NOMO-1 (cell line): ENCODE results near the gene MYL3.

Experiments
- DNase-seq, 2 experiments: peaks; one replicate each; lab custom pipeline; 2025; ENCODE audit not compliant: unreplicated experiment in 2 of 2; lab: John Stamatoyannopoulos, UW

MYL3 gene

GRCh38 chr3:46866032-46866595, 2.9 kb upstream of the MYL3 start:
- no peak for DNase-seq

DNA sequence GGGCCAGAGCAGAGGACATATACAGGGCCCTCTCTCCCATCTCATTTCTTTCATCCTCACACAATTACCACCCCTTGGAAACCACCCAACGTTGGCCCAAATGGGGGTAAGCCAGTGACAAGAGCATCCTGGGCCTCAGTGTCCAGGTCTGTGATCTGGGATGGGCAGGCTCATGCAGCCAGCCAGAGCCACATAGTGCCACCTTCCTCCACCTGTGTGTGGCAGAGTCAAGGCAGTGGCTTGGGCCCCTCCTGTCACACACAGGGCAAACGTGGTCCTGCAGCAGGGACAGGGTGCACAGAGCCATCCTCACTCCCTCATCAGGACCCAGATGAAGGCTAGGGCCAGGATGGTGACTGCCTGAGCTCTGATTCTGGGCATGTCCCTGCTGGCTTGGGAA, 2.3 kb upstream of the MYL3 start:
- DNase-seq: no peak

DNA sequence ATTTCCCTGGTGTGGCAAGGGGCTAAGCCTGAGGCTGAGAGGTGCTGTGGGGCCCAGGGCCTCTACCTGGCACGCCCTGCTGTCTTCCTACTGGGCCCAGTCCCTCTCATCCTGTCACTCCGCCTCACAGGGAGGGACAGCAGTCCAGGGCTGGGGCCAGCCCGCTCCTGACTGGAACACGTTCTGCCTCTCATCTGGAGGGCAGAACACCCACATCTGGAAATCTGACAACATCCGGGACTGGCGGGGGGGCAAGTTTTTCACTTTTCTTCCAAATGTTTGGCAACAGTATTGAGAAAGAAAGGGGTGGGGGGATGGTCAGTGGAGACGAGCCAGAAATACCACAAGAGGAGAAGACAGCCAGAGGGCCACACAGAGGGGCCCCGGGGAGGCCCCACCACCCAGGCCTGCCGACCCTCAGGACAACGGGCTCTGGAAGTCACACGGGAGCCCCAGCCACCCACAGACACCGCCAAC, 1.8 kb upstream of the MYL3 start:
- DNase-seq: no peak

DNA sequence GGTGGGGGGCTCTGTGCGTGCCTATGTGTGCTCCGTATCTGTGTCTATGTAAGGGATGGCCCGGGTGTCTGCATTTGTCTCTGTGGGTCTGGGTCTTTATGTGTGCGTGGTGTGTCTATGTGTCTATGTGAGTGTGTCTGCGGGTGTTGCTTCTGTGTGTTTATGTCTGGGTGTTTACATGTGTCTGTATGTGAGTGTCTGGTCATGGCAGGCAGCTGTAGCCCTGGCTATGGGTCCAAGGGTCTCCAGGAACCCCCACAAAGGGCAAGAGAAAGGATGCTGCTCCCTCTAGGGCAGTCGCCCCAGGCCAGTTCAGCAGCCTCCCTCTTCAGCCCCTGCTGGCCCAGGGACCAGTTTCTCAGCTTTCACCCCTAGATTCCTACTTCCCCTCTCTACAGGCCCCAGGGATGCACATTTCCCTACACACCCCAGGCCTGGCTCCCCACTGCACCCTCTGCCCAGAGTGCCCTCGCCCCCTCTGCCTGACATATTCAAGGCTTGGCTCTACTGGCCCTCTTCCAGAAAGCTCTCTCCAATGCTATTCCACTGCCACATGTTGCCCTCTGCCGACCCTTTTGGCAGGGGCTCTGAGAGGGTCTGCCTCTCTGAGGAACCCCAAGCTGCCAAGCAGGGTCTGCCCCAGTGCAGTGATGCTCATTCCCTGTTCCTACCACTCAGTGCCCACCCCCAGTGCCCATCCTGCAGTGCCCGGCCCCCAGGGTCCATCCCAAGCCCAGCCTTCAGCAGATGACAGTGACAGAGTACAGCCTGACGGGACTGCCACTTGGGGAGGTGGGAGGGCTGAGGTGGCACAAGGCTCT, 1.0 kb upstream of the MYL3 start:
- no peak for DNase-seq

DNA sequence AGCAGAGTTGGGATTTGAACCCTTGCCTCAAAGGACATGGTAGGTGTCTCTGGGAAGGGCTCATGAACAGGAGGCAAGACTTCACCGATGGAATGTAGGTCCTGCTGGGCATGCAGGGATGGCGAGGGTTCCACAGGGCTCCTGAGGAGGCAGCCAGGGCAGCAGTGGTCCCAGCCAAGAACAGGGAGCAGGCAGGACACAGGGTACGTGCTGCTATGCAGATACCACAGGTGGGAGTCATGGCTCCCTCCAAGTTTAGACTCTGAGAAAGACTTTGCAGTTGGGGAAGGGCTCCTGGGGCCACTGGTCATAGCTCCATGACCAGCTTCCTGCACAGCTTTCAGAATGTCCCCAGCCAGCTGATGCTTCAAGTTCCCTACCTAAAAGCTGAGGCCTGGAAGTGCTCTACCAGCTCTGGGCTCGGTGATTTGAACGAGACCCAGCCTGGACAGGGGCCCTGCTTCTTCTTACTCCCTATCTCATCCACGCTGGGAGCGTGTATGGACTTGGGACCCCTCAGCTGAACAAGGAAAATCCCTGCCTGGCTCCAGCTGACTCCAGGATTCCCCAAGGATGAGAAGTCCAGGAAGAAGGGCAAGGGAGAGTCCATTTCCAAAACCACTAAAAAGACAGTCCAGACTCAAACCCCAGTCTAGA, 747 bp downstream of the MYL3 start:
- DNase-seq: no peak

GRCh38 chr3:46861605-46862368, 1.5 kb downstream of the MYL3 start:
- DNase-seq: no peak

- no peak for DNase-seq
Observed at GRCh38 chr3:46860810-46861604, 2.2 kb downstream of the MYL3 start.

GRCh38 chr3:46860017-46860809, 3.0 kb downstream of the MYL3 start:
- DNase-seq: no peak

DNA sequence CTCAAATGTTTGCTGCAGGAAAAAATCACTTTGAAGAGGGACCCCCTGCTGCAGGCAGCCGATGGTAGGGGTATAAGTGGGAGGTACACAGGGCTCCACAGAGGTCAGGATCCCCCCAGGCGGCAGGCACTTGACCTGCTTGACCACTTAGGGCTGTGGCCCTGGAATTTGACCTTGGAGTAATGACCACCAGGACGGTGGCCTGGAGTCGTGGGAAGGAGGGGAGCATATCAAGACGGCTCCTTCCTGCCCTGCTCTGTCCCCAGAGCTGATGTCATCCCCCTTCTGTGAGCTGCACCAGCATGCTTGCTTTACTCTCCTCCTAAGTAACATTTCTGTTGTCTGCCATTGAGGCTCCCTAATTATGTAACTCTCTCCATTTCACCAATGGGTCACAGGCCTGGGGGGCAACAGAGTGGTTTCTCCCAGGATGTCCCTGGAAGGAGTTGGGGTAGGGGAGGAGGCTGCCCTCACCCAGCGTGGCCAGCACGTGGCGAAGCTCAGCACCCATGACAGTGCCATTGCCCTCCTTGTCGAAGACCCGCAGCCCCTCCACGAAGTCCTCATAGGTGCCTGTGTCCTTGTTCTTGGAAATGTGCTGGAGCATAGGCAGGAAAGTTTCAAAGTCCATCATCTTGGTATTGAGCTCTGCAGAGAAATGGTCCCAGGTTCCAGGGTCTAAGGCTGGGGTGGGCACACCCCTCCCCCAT, 4.1 kb downstream of the MYL3 start:
- DNase-seq: no peak

DNA sequence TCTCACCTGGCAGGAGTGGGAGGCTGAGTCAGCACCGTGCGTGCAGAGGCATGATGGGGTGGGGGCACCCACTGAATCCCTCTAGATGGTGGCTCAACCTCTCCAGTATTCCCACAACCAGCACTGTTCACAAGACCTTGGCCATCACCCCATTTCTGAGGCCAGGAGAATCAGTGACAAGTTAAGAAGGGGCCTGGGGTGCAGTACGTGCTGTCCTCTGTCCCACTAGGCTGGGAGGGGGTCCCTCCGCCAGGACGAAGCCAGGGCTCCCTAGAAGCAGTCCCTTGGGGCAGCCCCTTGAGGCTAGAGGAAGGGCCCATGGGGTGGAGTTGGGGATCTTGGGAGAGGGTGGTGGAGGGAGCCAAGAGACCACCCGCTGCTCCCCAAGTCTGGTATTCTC, 4.8 kb downstream of the MYL3 start:
- no peak for DNase-seq

GRCh38 chr3:46857485-46858341, 5.5 kb downstream of the MYL3 start:
- DNase-seq: no peak

GRCh38 chr3:46856576-46857471, 6.4 kb downstream of the MYL3 start:
- no peak for DNase-seq

GRCh38 chr3:46854555-46854991, 8.7 kb downstream of the MYL3 start:
- DNase-seq: no peak

- no peak for DNase-seq
Observed at GRCh38 chr3:46853441-46854415, 9.5 kb downstream of the MYL3 start.

GRCh38 chr3:46852839-46853355, 10.3 kb downstream of the MYL3 start:
- no peak for DNase-seq

DNA sequence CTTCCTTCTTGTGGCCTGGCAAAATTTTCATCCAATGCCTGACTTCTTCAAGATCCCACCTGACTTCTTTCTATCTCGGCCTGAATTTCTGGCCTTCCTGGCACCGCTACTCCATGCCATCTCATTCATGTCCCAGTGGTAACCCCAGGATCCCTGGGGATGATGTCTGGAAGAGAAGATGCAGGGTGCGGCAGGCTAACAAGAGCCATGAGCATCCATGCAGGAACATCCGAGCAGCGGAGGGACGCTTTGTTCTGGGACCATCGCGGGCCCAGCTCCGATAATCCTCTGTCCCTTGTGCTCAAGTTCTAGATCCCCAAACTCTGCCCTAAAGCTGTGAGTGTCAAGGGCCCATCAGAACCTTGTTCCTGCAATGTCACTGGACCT, 10.9 kb downstream of the MYL3 start:
- no peak for DNase-seq
